SK-N-MC (cell line): ENCODE measurements around the gene TSPAN4.

Experiments used
- DNase-seq: peaks from one replicate; pipeline ENCODE4 v3.0.0-alpha.2; 2011; ENCODE audit warnings: low read depth, low spot score
- H3K27ac ChIP-seq: fragments of 200-600 bp; sonication (generic); 2 replicates; pipeline ENCODE4 v1.5.1; 2016; ENCODE audit warnings: mixed run types
- H3K36me3 ChIP-seq: fragments of 200-600 bp; sonication (generic); 2 replicates; pipeline ENCODE4 v1.6.1; 2017; ENCODE audit warnings: antibody characterized with exemption, low read length, mixed read lengths; ENCODE audit not compliant: insufficient read depth
- H3K4me3 ChIP-seq: fragments of 200-600 bp; sonication (generic); 2 replicates; pipeline ENCODE4 v1.5.1; 2016
- H3K9ac ChIP-seq: fragments of 200-600 bp; sonication (generic); 2 replicates; pipeline ENCODE4 v1.8.0; 2017; ENCODE audit warnings: mixed run types, mixed read lengths; ENCODE audit not compliant: insufficient read length
- H3K9me3 ChIP-seq: fragments of 200-600 bp; sonication (generic); 2 replicates; pipeline ENCODE4 v1.6.1; 2017; ENCODE audit warnings: low read depth, mild to moderate bottlenecking, antibody characterized with exemption, low read length, moderate library complexity, mixed read lengths
- EZH2 ChIP-seq: fragments of 200-600 bp; sonication (generic); IDR thresholded peaks from one replicate; pipeline ENCODE4 v1.6.1; 2017; ENCODE audit warnings: antibody characterized with exemption
- FOXP2 ChIP-seq: optimal IDR thresholded peaks from 2 replicates; pipeline ENCODE3; 2011; ENCODE audit warnings: mild to moderate bottlenecking, moderate library complexity; ENCODE audit not compliant: insufficient read depth; ENCODE audit errors: extremely low read length, control extremely low read depth
- POLR2AphosphoS5 ChIP-seq: IDR thresholded peaks from 2 replicates; pipeline ENCODE4 v1.6.1; 2012; ENCODE audit warnings: mild to moderate bottlenecking, low read depth, low read length, borderline replicate concordance

Gene TSPAN4

DNA sequence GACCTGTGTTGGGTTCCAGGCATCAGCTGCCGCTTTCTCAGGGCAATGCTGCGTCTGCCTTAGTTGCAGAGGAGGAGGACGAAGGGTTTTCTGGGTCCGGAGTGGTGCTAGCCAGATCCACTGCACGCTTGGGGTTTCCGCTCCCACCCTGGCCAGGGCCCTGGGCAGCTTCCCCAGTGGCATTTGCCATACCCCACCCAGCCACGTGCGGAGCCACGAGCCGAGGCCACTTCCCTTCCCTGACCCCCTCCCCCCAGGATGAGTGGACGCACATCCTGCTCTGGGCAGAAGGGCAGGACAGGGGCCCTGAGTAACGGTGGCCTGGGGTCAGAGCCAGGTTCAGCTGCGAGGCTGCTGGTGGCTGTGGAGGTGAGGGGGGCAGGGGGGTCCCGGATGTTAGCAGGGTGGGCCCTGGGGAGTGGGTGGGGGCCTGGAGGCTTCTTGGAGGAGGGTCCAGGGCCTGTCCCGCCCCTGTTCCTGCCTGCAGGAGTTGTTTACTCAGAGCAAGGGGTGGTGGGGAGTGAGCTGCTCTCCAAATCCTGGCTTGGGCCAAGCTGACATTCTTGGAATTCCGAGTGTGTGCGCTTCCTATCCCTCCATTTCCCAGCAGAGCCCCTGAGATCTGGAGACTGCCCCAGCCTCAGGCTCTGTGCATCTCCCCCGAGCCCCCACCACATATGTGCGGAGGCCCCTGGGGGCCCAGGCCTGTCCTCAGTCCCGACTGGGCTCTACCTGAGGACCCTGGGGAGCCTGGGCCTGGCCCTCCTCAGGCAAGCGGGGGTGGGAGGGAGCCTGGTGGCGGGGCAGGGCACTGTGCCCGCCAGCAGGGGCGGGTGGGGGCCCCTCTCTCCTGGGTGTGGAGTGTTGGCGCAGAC is 1.4 kb downstream of the TSPAN4 start:
- no peak; the same call in 1 of the 2 replicates for TF ChIP-seq POLR2AphosphoS5
- TF ChIP-seq EZH2 = no peak
- TF ChIP-seq FOXP2 = peak; percentile 65
- no peaks in the 10 kb centered on the region for H3K9me3 ChIP-seq
- peaks cover 15% of the 10 kb centered on the region for H3K36me3 ChIP-seq
- H3K27ac ChIP-seq = peak overlapping the region; percentile 86
- H3K4me3 ChIP-seq = peak overlapping the region; percentile 97
- no peak for DNase-seq
- H3K9ac ChIP-seq = peak overlapping the region; percentile 95

- Histone ChIP-seq H3K27ac (peak overlapping the region; percentile 86), H3K9me3 (no peaks in the 10 kb centered on the region), H3K4me3 (peak overlapping the region; percentile 97), H3K36me3 (peaks cover 6% of the 10 kb centered on the region), H3K9ac (no peak overlapping the region)
- DNase-seq = no peak
- TF ChIP-seq EZH2 = no peak
- TF ChIP-seq FOXP2 = no peak
- no peak for TF ChIP-seq POLR2AphosphoS5
Observed at GRCh38 chr11:844693-845644, 2.3 kb downstream of the TSPAN4 start.

GRCh38 chr11:845872-846495 is 3.3 kb downstream of the TSPAN4 start:
- H3K36me3 ChIP-seq = no peaks in the 10 kb centered on the region
- peak overlapping the region; percentile 86 for H3K27ac ChIP-seq
- no peak for DNase-seq
- TF ChIP-seq FOXP2 = no peak
- peak; percentile 18; the same call in 1 of the 2 replicates for TF ChIP-seq POLR2AphosphoS5
- TF ChIP-seq EZH2 = no peak
- H3K9ac ChIP-seq = no peak overlapping the region
- H3K4me3 ChIP-seq = peak overlapping the region; percentile 25; the same call in 1 of the 2 replicates
- no peaks in the 10 kb centered on the region for H3K9me3 ChIP-seq

GRCh38 chr11:846496-847098 is 3.9 kb downstream of the TSPAN4 start:
- Histone ChIP-seq H3K36me3 (no peaks in the 10 kb centered on the region), H3K27ac (peak overlapping the region; percentile 86; the same call in 1 of the 2 replicates), H3K9ac (no peak overlapping the region), H3K4me3 (no peak overlapping the region), H3K9me3 (no peaks in the 10 kb centered on the region)
- no peak for DNase-seq
- TF ChIP-seq EZH2 = no peak
- TF ChIP-seq POLR2AphosphoS5 = no peak
- TF ChIP-seq FOXP2 = no peak

GRCh38 chr11:847876-848275 is 5.2 kb downstream of the TSPAN4 start:
- no peaks in the 10 kb centered on the region for H3K36me3 ChIP-seq
- TF ChIP-seq EZH2 (no peak), FOXP2 (no peak), POLR2AphosphoS5 (no peak)
- no peak overlapping the region for H3K27ac ChIP-seq
- H3K9ac ChIP-seq = no peak overlapping the region
- no peak overlapping the region for H3K4me3 ChIP-seq
- no peaks in the 10 kb centered on the region for H3K9me3 ChIP-seq
- no peak for DNase-seq

- Histone ChIP-seq H3K36me3 (no peaks in the 10 kb centered on the region), H3K27ac (0 out of 2 replicates have a peak overlapping the region, but pooled peaks have one; percentile 25), H3K9me3 (no peaks in the 10 kb centered on the region), H3K4me3 (0 out of 2 replicates have a peak overlapping the region, but pooled peaks have one; percentile 83), H3K9ac (no peak overlapping the region)
- no peak; the same call in 1 of the 2 replicates for TF ChIP-seq POLR2AphosphoS5
- TF ChIP-seq EZH2 = no peak
- TF ChIP-seq FOXP2 = no peak
- DNase-seq = no peak
Observed at GRCh38 chr11:848380-848931, 5.8 kb downstream of the TSPAN4 start.
